Heart left ventricle (tissue), 13 donors: ENCODE results near the gene DCAF4L1.

Experiments used
- POLR2A ChIP-seq, 2 donors: fragments of 450-650 bp; IDR thresholded peaks; one replicate each; pipeline ENCODE4 v1.6.1; 2017; ENCODE audit warnings: antibody characterized with exemption in 2 of 2, mild to moderate bottlenecking in 2 of 2, moderate library complexity in 2 of 2
- TF ChIP-seq, protein P1 (sequence below), 12 donors: fragments of 200-600 bp; sonication (generic) in 4 of 12; IDR thresholded peaks; one replicate each; pipeline versions ENCODE4 v1.5.0 to v1.8.0; 2018 to 2022; ENCODE audit warnings: antibody characterized with exemption in 12 of 12, mild to moderate bottlenecking in 5 of 12
- donor health status: ischemic (EF 13 %, LVEDD 7.1; RV severe dilation, severe dysfunction).
- donor health status: DM: no; HTN: yes; CAD: no.
- donor health status: DM: no; HTN: no; CAD: no.
- donor health status: ischemic (EF 25% LVEDD 6.9; RV normal size, moderate dysfunction).
- donor health status: ischemic (EF 25% LVEDD 5.7; RV mildly dilated, moderate dysfunction).
- donor health status: ischemic (EF 35%, LVEDD 5.7; RV mildly dilated, moderate dysfunction).
- donor health status: nonischemic (EF 11% LVEDD 7.7; RV severe dilation, severe dysfunction).
- donor health status: DM: yes; HTN: yes; CAD: no.
- donor health status: PGD.
- donor health status: ischemic (EF 29% LVEDD 5.4; RV normal size, mild dysfunction).
- donor health status: nonischemic (EF 23%, LVEDD 6.1; RV moderate dilation, normal function).

DNA sequence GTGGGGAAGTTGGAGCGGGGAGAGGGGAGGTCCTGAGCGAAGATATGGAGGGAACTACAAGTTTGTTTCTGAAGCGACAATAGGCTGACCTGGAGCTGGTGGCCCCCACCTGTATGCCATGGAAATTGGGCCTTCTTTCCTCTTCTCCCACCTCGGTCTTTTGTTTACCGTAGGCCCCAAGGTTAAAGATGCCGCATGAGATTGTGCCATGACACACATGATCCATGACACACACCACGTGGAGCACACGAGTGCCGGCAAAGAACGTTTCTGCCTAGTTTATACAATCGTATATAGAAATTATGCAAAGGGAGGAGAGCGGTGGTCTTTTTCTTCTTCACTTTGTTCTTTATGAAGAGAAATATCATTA lies 45.9 kb upstream of the DCAF4L1 start:
- TF ChIP-seq, protein P1, sequence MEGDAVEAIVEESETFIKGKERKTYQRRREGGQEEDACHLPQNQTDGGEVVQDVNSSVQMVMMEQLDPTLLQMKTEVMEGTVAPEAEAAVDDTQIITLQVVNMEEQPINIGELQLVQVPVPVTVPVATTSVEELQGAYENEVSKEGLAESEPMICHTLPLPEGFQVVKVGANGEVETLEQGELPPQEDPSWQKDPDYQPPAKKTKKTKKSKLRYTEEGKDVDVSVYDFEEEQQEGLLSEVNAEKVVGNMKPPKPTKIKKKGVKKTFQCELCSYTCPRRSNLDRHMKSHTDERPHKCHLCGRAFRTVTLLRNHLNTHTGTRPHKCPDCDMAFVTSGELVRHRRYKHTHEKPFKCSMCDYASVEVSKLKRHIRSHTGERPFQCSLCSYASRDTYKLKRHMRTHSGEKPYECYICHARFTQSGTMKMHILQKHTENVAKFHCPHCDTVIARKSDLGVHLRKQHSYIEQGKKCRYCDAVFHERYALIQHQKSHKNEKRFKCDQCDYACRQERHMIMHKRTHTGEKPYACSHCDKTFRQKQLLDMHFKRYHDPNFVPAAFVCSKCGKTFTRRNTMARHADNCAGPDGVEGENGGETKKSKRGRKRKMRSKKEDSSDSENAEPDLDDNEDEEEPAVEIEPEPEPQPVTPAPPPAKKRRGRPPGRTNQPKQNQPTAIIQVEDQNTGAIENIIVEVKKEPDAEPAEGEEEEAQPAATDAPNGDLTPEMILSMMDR (IDR thresholded peaks at IDR 0.05), result no peak
- TF ChIP-seq POLR2A (IDR thresholded peaks at IDR 0.05), result no peak
